Activated CD4-positive, alpha-beta T cell treated with anti-CD3 and anti-CD28 coated beads for 48 hours (primary cell): ENCODE results near the gene RNF148.
"Not testable (repeated sequence)": the region's sequence is repeated elsewhere in the genome, so short reads cannot be mapped to it uniquely, and the experiment has no call there.

Experiments used
- DNase-seq: peaks from one replicate; pipeline ENCODE4 v3.0.0-alpha.2; 2020

Gene RNF148

GRCh38 chr7:122689346-122690109 is 13.2 kb downstream of the RNF148 start:
- no peak for DNase-seq

GRCh38 chr7:122688400-122688998 is 14.2 kb downstream of the RNF148 start:
- no peak for DNase-seq

GRCh38 chr7:122686360-122686878 is 16.3 kb downstream of the RNF148 start:
- no peak for DNase-seq

- no peak for DNase-seq
Observed at GRCh38 chr7:122684504-122684903, 18.2 kb downstream of the RNF148 start.

- DNase-seq: no peak
Observed at GRCh38 chr7:122682815-122683550, 19.7 kb downstream of the RNF148 start.

GRCh38 chr7:122681186-122681585 is 21.5 kb downstream of the RNF148 start:
- not testable (repeated sequence) for DNase-seq

- DNase-seq: no peak
Observed at GRCh38 chr7:122679813-122680212, 22.9 kb downstream of the RNF148 start.

GRCh38 chr7:122679269-122679709 is 23.4 kb downstream of the RNF148 start:
- not testable (repeated sequence) for DNase-seq

- no peak for DNase-seq
Observed at GRCh38 chr7:122677149-122677548, 25.6 kb downstream of the RNF148 start.

- no peak for DNase-seq
Observed at GRCh38 chr7:122676466-122676865, 26.3 kb downstream of the RNF148 start.

GRCh38 chr7:122675621-122676020 is 27.1 kb downstream of the RNF148 start:
- DNase-seq: no peak

- DNase-seq: no peak
Observed at GRCh38 chr7:122675011-122675410, 27.7 kb downstream of the RNF148 start.

- no peak for DNase-seq
Observed at GRCh38 chr7:122674502-122674901, 28.2 kb downstream of the RNF148 start.

- DNase-seq: no peak
Observed at GRCh38 chr7:122673951-122674350, 28.8 kb downstream of the RNF148 start.

GRCh38 chr7:122672536-122672935 is 30.2 kb downstream of the RNF148 start:
- no peak for DNase-seq

- no peak for DNase-seq
Observed at GRCh38 chr7:122663733-122664132, 39.0 kb downstream of the RNF148 start.

- no peak for DNase-seq
Observed at GRCh38 chr7:122658856-122659255, 43.9 kb downstream of the RNF148 start.

GRCh38 chr7:122653685-122654084 is 49.0 kb downstream of the RNF148 start:
- DNase-seq: no peak

GRCh38 chr7:122652876-122653275 is 49.8 kb downstream of the RNF148 start:
- no peak for DNase-seq
